DND-41 (cell line): ENCODE results near the gene SLC25A51.
A peak's percentile ranks its signal among the peaks of the same experiment; 100 is the strongest.

Experiments
- ATAC-seq: fragments of 200-7000 bp; cut with Tn5 transposase; 3 replicates; pipeline ENCODE4 v1.9.1; 2021; ENCODE audit warnings: low read depth; ENCODE audit not compliant: insufficient read depth
- DNase-seq: peaks from one replicate; pipeline ENCODE4 v3.0.0-alpha.2; 2020
- H2AFZ ChIP-seq: 2 replicates; pipeline ENCODE4 v1.6.0; 2012; ENCODE audit warnings: low read depth, low read length
- H3K27ac ChIP-seq: 2 replicates; pipeline ENCODE4 v1.5.1; 2012; ENCODE audit warnings: low read length, inconsistent platforms
- H3K27me3 ChIP-seq: fragments of 200-600 bp; sonication (generic); 2 replicates; pipeline ENCODE4 v1.6.0; 2012; ENCODE audit warnings: low read length, mild to moderate bottlenecking, inconsistent platforms; ENCODE audit not compliant: insufficient read depth, poor library complexity
- H3K36me3 ChIP-seq: 2 replicates; pipeline ENCODE4 v1.5.1; 2012; ENCODE audit warnings: low read length, inconsistent platforms; ENCODE audit not compliant: insufficient read depth
- H3K4me1 ChIP-seq: 2 replicates; pipeline ENCODE4 v1.5.1; 2012; ENCODE audit warnings: mild to moderate bottlenecking, low read length; ENCODE audit not compliant: insufficient read depth
- H3K4me2 ChIP-seq: 2 replicates; pipeline ENCODE4 v1.6.0; 2012; ENCODE audit warnings: mild to moderate bottlenecking, moderate library complexity, low read length, inconsistent platforms; ENCODE audit not compliant: insufficient read depth
- H3K4me3 ChIP-seq, 2 experiments: fragments of 200-600 bp in 1 of 2; shearing (Covaris generic) in 1 of 2; 2 replicates each; pipeline ENCODE4 v1.5.1; 2012 to 2016; ENCODE audit warnings: inconsistent platforms in 2 of 2, low read length in 2 of 2, mild to moderate bottlenecking in 2 of 2, low read depth in 1 of 2, moderate library complexity in 1 of 2
- H3K79me2 ChIP-seq: 2 replicates; pipeline ENCODE4 v1.6.0; 2012; ENCODE audit warnings: low read length, inconsistent platforms; ENCODE audit not compliant: insufficient read depth
- H3K9ac ChIP-seq: 2 replicates; pipeline ENCODE4 v1.6.0; 2012; ENCODE audit warnings: low read depth, mild to moderate bottlenecking, inconsistent platforms, low read length, moderate library complexity
- H3K9me3 ChIP-seq: 2 replicates; pipeline ENCODE4 v1.5.1; 2012; ENCODE audit warnings: low read length, moderate library complexity, mild to moderate bottlenecking, inconsistent platforms; ENCODE audit not compliant: insufficient read depth, severe bottlenecking
- H4K20me1 ChIP-seq: 2 replicates; pipeline ENCODE4 v1.6.0; 2012; ENCODE audit warnings: low read length; ENCODE audit not compliant: insufficient read depth
- CTCF ChIP-seq: IDR thresholded peaks from 2 replicates; pipeline ENCODE4 v1.5.1; 2012; ENCODE audit warnings: borderline replicate concordance, low read length, moderate library complexity, mild to moderate bottlenecking; ENCODE audit not compliant: poor library complexity, severe bottlenecking; ENCODE audit errors: extremely low read depth
- EZH2 ChIP-seq: IDR thresholded peaks from 3 replicates; pipeline ENCODE4 v1.6.1; 2012; ENCODE audit warnings: borderline replicate concordance, low read depth, mild to moderate bottlenecking, moderate library complexity, low read length, inconsistent platforms; ENCODE audit not compliant: severe bottlenecking

The SLC25A51 gene

GRCh38 chr9:37921168-37921510, 17.2 kb upstream of the SLC25A51 start:
- H3K36me3 ChIP-seq, result no peaks in the 10 kb centered on the region
- ATAC-seq, result no peak
- H2AFZ ChIP-seq, result no peak overlapping the region
- no peak overlapping the region for H3K27ac ChIP-seq
- no peak for TF ChIP-seq CTCF
- TF ChIP-seq EZH2, result no peak
- no peaks in the 10 kb centered on the region for H4K20me1 ChIP-seq
- H3K4me1 ChIP-seq, result no peaks in the 10 kb centered on the region
- no peak for DNase-seq
- H3K9ac ChIP-seq, result no peak overlapping the region
- H3K9me3 ChIP-seq, result no peaks in the 10 kb centered on the region
- H3K4me3 ChIP-seq, result no peak overlapping the region
- H3K27me3 ChIP-seq, result no peaks in the 10 kb centered on the region
- H3K79me2 ChIP-seq, result no peaks in the 10 kb centered on the region
- H3K4me2 ChIP-seq, result no peak overlapping the region

GRCh38 chr9:37920471-37921167, 16.7 kb upstream of the SLC25A51 start:
- Histone ChIP-seq H3K27me3 (no peaks in the 10 kb centered on the region), H4K20me1 (no peaks in the 10 kb centered on the region), H3K4me3 (no peak overlapping the region), H3K4me1 (no peaks in the 10 kb centered on the region), H3K9ac (no peak overlapping the region), H3K9me3 (no peaks in the 10 kb centered on the region), H3K36me3 (no peaks in the 10 kb centered on the region), H2AFZ (no peak overlapping the region), H3K27ac (no peak overlapping the region), H3K4me2 (no peak overlapping the region), H3K79me2 (no peaks in the 10 kb centered on the region)
- TF ChIP-seq EZH2, result no peak
- TF ChIP-seq CTCF, result no peak
- DNase-seq, result peak; percentile 27
- peak; percentile 71 for ATAC-seq

- H4K20me1 ChIP-seq, result no peaks in the 10 kb centered on the region
- H3K4me1 ChIP-seq, result no peaks in the 10 kb centered on the region
- no peak overlapping the region for H2AFZ ChIP-seq
- no peaks in the 10 kb centered on the region for H3K79me2 ChIP-seq
- H3K36me3 ChIP-seq, result no peaks in the 10 kb centered on the region
- no peak overlapping the region for H3K9ac ChIP-seq
- H3K27me3 ChIP-seq, result no peaks in the 10 kb centered on the region
- no peak overlapping the region for H3K4me2 ChIP-seq
- TF ChIP-seq EZH2 (no peak), CTCF (no peak)
- no peak for DNase-seq
- no peak overlapping the region for H3K4me3 ChIP-seq
- no peak overlapping the region for H3K27ac ChIP-seq
- no peak for ATAC-seq
- no peaks in the 10 kb centered on the region for H3K9me3 ChIP-seq
Measured at GRCh38 chr9:37919956-37920335, 16.0 kb upstream of the SLC25A51 start.
